MM.1S (cell line): ENCODE data around the gene IL13.

Experiments used
- DNase-seq: peaks from one replicate; pipeline ENCODE4 v3.0.0-alpha.2; 2015
- H2AFZ ChIP-seq: fragments of 300-600 bp; sonication (generic); 2 replicates; pipeline ENCODE4 v1.6.0; 2016; ENCODE audit warnings: antibody characterized with exemption, low read length
- H3F3A ChIP-seq: fragments of 300-600 bp; sonication (generic); 2 replicates; pipeline ENCODE4 v1.6.1; 2016; ENCODE audit warnings: mild to moderate bottlenecking, antibody characterized with exemption, low read length, moderate library complexity, mixed read lengths; ENCODE audit not compliant: insufficient read depth
- H3K27ac ChIP-seq: fragments of 300-600 bp; sonication (generic); 2 replicates; pipeline ENCODE4 v1.5.1; 2016; ENCODE audit warnings: mild to moderate bottlenecking, low read length
- H3K27me3 ChIP-seq: fragments of 300-600 bp; sonication (generic); replicated peaks from 2 replicates; pipeline ENCODE4 v1.6.0; 2016; ENCODE audit warnings: low read length; ENCODE audit not compliant: insufficient read depth
- H3K36me3 ChIP-seq: fragments of 300-600 bp; sonication (generic); replicated peaks from 2 replicates; pipeline ENCODE4 v1.6.1; 2016; ENCODE audit warnings: mild to moderate bottlenecking, low read length, mixed read lengths; ENCODE audit not compliant: insufficient read depth
- H3K4me1 ChIP-seq: fragments of 300-600 bp; sonication (generic); 2 replicates; pipeline ENCODE4 v1.6.1; 2016; ENCODE audit warnings: low read length, mixed read lengths
- H3K4me2 ChIP-seq: fragments of 300-600 bp; sonication (generic); 2 replicates; pipeline ENCODE4 v1.6.0; 2016; ENCODE audit warnings: low read depth, low read length
- H3K4me3 ChIP-seq: fragments of 300-600 bp; sonication (generic); 2 replicates; pipeline ENCODE4 v1.5.1; 2016; ENCODE audit warnings: low read length, mixed read lengths
- H3K79me2 ChIP-seq: fragments of 300-600 bp; sonication (generic); 2 replicates; pipeline ENCODE4 v1.6.1; 2016; ENCODE audit warnings: mixed run types, low read length, mixed read lengths
- H3K9ac ChIP-seq: fragments of 300-600 bp; sonication (generic); 2 replicates; pipeline ENCODE4 v1.6.1; 2016; ENCODE audit warnings: low read length, mixed read lengths
- H3K9me2 ChIP-seq: fragments of 300-600 bp; sonication (generic); replicated peaks from 2 replicates; pipeline ENCODE4 v1.6.1; 2016; ENCODE audit warnings: mild to moderate bottlenecking, low read length, mixed read lengths; ENCODE audit not compliant: insufficient read depth
- H3K9me3 ChIP-seq: fragments of 300-600 bp; sonication (generic); replicated peaks from 2 replicates; pipeline ENCODE4 v1.6.1; 2016; ENCODE audit warnings: mild to moderate bottlenecking, low read length, mixed read lengths; ENCODE audit not compliant: insufficient read depth
- H4K20me1 ChIP-seq: fragments of 300-600 bp; sonication (generic); 2 replicates; pipeline ENCODE4 v1.6.1; 2016; ENCODE audit warnings: mild to moderate bottlenecking, low read length, moderate library complexity, mixed read lengths; ENCODE audit not compliant: insufficient read depth
- EZH2 ChIP-seq: fragments of 300-600 bp; sonication (generic); optimal IDR thresholded peaks from 2 replicates; pipeline ENCODE3; 2017; ENCODE audit warnings: low read depth, mild to moderate bottlenecking, antibody characterized with exemption, low read length, mixed read lengths
- EZH2phosphoT487 ChIP-seq: fragments of 300-600 bp; sonication (generic); IDR thresholded peaks from 2 replicates; pipeline ENCODE4 v1.6.1; 2018; ENCODE audit warnings: antibody characterized with exemption, low read length
- TF ChIP-seq, protein P1 (sequence below): fragments of 300-600 bp; sonication (generic); IDR thresholded peaks from 2 replicates; pipeline ENCODE4 v1.5.1; 2016; ENCODE audit warnings: antibody characterized with exemption, low read length, mixed read lengths

IL13 gene

DNA sequence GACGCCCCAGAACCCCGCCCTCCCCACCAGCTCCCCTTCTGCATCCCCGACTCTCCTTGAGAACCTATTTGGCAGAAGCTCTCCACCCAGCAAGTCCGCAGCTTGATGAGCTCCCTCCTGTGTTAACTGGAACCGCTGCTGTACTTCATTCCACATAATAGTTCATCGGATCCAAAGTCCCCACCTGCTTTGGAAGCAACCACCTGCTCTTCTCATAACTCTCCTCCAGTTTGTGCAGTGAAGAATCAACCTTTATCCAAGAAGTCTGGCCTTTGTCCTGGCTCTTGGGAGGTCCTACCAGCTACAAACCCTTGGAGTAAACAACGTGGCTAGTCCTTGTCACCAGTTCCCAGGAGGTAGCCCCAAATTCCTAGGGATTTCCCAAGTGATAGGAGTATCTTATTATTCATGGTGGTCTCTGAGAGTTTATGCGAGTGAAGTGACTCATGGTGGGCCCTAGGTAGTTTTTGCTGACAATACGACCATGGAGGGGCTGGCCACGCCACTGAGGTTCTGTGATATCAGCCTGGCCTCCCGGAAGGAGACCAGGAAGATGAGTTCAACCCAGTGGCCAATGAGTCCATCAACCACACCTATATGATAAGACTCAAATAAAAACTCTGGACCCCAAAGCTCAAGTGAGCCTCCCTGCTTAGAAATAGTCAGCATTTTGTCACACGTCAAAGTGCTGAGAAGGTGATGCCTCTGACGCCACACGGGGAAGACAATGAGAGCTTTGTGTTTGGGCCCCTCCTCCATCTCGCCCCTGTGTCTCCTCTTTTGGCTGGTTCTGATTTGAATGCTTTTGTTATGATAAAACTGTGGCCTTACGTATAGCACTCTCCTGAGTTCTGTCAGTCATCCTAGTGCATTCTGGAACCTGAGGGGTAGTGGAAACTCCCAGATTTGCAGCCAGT lies 12.3 kb downstream of the IL13 start:
- no peaks in the 10 kb centered on the region for H4K20me1 ChIP-seq
- H3K9ac ChIP-seq, result no peak overlapping the region
- H3K4me1 ChIP-seq, result no peaks in the 10 kb centered on the region
- H3K4me2 ChIP-seq, result no peak overlapping the region
- TF ChIP-seq, protein P1, sequence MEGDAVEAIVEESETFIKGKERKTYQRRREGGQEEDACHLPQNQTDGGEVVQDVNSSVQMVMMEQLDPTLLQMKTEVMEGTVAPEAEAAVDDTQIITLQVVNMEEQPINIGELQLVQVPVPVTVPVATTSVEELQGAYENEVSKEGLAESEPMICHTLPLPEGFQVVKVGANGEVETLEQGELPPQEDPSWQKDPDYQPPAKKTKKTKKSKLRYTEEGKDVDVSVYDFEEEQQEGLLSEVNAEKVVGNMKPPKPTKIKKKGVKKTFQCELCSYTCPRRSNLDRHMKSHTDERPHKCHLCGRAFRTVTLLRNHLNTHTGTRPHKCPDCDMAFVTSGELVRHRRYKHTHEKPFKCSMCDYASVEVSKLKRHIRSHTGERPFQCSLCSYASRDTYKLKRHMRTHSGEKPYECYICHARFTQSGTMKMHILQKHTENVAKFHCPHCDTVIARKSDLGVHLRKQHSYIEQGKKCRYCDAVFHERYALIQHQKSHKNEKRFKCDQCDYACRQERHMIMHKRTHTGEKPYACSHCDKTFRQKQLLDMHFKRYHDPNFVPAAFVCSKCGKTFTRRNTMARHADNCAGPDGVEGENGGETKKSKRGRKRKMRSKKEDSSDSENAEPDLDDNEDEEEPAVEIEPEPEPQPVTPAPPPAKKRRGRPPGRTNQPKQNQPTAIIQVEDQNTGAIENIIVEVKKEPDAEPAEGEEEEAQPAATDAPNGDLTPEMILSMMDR, result no peak
- no peak for TF ChIP-seq EZH2phosphoT487
- no peak for TF ChIP-seq EZH2
- H3K4me3 ChIP-seq, result no peak overlapping the region
- H3K27me3 ChIP-seq, result no peaks in the 10 kb centered on the region
- DNase-seq, result no peak
- no peaks in the 10 kb centered on the region for H3K9me2 ChIP-seq
- H3F3A ChIP-seq, result no peaks in the 10 kb centered on the region
- H3K27ac ChIP-seq, result no peak overlapping the region
- no peaks in the 10 kb centered on the region for H3K79me2 ChIP-seq
- H2AFZ ChIP-seq, result no peak overlapping the region
- H3K9me3 ChIP-seq, result no peaks in the 10 kb centered on the region
- H3K36me3 ChIP-seq, result no peaks in the 10 kb centered on the region

DNA sequence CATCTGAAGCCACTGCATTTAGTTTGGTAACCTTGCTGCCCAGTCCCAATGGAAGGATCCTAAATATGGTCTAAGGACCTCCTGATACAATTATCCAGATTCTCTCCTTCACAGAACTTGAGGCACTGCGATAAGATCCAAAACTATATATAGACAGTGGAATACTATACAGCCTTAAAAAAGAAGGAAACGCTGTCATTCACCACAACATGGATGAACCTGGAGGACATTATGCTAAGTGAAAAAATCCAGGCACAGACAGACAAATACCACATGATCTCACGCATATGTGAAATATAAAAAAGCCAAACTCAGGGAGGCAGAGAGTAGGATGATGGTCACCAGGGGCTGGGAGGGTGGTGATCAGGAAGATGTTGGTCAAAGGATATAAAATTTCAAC lies 13.0 kb downstream of the IL13 start:
- H3K79me2 ChIP-seq, result no peaks in the 10 kb centered on the region
- H3K4me2 ChIP-seq, result no peak overlapping the region
- no peak overlapping the region for H3K9ac ChIP-seq
- no peaks in the 10 kb centered on the region for H3K9me3 ChIP-seq
- no peak overlapping the region for H3K4me3 ChIP-seq
- no peak overlapping the region for H2AFZ ChIP-seq
- no peak for TF ChIP-seq EZH2
- TF ChIP-seq, protein P1, result no peak
- no peak for TF ChIP-seq EZH2phosphoT487
- H3F3A ChIP-seq, result no peaks in the 10 kb centered on the region
- no peak for DNase-seq
- no peak overlapping the region for H3K27ac ChIP-seq
- no peaks in the 10 kb centered on the region for H3K4me1 ChIP-seq
- H3K27me3 ChIP-seq, result no peaks in the 10 kb centered on the region
- H3K9me2 ChIP-seq, result no peaks in the 10 kb centered on the region
- no peaks in the 10 kb centered on the region for H3K36me3 ChIP-seq
- no peaks in the 10 kb centered on the region for H4K20me1 ChIP-seq

DNA sequence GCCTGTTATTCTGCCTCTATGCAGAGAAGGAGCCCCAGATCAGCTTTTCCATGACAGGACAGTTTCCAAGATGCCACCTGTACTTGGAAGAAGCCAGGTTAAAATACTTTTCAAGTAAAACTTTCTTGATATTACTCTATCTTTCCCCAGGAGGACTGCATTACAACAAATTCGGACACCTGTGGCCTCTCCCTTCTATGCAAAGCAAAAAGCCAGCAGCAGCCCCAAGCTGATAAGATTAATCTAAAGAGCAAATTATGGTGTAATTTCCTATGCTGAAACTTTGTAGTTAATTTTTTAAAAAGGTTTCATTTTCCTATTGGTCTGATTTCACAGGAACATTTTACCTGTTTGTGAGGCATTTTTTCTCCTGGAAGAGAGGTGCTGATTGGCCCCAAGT lies 15.5 kb downstream of the IL13 start:
- Histone ChIP-seq H4K20me1 (no peaks in the 10 kb centered on the region), H3K36me3 (no peaks in the 10 kb centered on the region), H3F3A (no peaks in the 10 kb centered on the region), H2AFZ (no peak overlapping the region), H3K4me3 (no peak overlapping the region), H3K27ac (no peak overlapping the region), H3K4me2 (no peak overlapping the region), H3K27me3 (no peaks in the 10 kb centered on the region), H3K9me3 (no peaks in the 10 kb centered on the region), H3K79me2 (no peaks in the 10 kb centered on the region), H3K9ac (no peak overlapping the region), H3K9me2 (no peaks in the 10 kb centered on the region), H3K4me1 (no peaks in the 10 kb centered on the region)
- TF ChIP-seq EZH2 (no peak), EZH2phosphoT487 (no peak)
- TF ChIP-seq, protein P1, result no peak
- no peak for DNase-seq
